ENCODE measurements around the gene STX12.

GRCh38 chr1:27787895-27788294, 14.9 kb downstream of the STX12 start:
- no peak for TF ChIP-seq EP300 (IDR thresholded peaks at IDR 0.05)
- TF ChIP-seq CTCF (IDR thresholded peaks at IDR 0.05): no peak
- no peak for TF ChIP-seq POLR2A (IDR thresholded peaks at IDR 0.05; ENCODE audit: low read depth)

Data from esophagus muscularis mucosa (tissue), 4 donors.